ENCODE results near the gene LRRC4.

The LRRC4 gene

DNA sequence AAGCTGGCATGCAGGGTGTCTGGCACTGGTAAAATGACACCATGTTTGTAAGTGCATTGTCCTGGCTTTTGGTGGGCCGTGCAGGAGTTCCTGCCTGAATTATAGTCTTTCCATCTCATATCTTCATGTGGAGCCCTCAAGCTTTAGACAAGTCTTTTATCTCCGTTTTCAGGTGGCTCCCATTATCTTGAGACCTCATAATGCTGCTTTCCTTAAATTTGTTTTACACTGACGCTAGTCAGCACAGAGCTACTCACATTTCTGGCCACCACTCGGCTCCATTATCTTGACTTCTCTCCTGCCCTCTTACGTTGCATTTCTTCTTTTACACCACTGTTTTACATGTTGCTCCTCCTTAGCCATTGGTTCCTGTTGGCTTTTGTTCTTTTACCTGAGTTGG lies 37.2 kb downstream of the LRRC4 start:
- DNase-seq (ENCODE audit: extremely low read depth, low read depth) = no peak
- TF ChIP-seq, protein P1, sequence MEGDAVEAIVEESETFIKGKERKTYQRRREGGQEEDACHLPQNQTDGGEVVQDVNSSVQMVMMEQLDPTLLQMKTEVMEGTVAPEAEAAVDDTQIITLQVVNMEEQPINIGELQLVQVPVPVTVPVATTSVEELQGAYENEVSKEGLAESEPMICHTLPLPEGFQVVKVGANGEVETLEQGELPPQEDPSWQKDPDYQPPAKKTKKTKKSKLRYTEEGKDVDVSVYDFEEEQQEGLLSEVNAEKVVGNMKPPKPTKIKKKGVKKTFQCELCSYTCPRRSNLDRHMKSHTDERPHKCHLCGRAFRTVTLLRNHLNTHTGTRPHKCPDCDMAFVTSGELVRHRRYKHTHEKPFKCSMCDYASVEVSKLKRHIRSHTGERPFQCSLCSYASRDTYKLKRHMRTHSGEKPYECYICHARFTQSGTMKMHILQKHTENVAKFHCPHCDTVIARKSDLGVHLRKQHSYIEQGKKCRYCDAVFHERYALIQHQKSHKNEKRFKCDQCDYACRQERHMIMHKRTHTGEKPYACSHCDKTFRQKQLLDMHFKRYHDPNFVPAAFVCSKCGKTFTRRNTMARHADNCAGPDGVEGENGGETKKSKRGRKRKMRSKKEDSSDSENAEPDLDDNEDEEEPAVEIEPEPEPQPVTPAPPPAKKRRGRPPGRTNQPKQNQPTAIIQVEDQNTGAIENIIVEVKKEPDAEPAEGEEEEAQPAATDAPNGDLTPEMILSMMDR (IDR thresholded peaks at IDR 0.05; ENCODE audit: low read depth, low read length, missing control alignments) = no peak
- no peak overlapping the region for H3K4me3 ChIP-seq (replicated peaks; ENCODE audit: low read depth, low read length)

DNA sequence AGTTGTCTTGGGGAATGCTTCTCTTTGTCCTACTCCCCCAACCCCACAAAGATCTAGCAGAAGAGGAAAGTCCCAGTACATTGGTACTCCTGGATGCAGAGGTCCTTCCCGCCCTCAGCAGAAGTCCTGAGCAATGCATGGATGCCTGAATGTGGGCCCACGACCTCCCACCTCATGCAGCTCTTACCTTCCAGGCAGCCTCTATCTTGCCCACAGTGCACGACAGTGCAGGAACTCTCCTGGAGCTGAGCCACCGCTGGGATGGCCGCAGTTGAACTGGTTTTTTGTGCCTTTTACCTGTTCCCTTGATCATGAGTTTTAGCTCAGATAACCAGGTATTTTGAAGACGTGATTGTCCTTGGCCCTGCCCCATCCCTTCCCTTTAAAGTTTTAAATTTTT lies 37.9 kb downstream of the LRRC4 start:
- no peak for DNase-seq (ENCODE audit: extremely low read depth, low read depth)
- TF ChIP-seq, protein P1 (IDR thresholded peaks at IDR 0.05; ENCODE audit: low read depth, low read length, missing control alignments) = no peak
- H3K4me3 ChIP-seq (replicated peaks; ENCODE audit: low read depth, low read length) = no peak overlapping the region

DNA sequence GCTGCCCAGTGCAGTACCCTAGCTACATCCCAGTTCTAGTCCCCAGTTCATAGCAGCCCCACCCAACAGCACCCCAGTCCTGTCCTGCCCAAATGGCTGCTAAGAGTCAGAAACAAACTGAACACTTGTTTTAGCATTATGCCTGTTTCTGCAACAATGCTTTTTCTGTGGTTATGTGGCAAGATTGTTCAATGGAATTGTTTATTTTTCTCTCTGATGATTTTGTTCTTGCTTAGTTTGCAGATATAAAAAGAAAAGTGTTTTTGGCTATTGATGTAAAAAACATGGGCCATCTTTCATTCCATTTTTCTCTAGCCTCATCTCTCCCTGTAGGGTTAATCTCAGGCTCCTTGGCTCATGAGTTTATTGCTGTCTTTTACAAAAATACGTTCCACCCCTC lies 42.5 kb downstream of the LRRC4 start:
- TF ChIP-seq, protein P1 (IDR thresholded peaks at IDR 0.05; ENCODE audit: low read depth, low read length, missing control alignments) = no peak
- no peak for DNase-seq (ENCODE audit: extremely low read depth, low read depth)
- no peak overlapping the region for H3K4me3 ChIP-seq (replicated peaks; ENCODE audit: low read depth, low read length)

DNA sequence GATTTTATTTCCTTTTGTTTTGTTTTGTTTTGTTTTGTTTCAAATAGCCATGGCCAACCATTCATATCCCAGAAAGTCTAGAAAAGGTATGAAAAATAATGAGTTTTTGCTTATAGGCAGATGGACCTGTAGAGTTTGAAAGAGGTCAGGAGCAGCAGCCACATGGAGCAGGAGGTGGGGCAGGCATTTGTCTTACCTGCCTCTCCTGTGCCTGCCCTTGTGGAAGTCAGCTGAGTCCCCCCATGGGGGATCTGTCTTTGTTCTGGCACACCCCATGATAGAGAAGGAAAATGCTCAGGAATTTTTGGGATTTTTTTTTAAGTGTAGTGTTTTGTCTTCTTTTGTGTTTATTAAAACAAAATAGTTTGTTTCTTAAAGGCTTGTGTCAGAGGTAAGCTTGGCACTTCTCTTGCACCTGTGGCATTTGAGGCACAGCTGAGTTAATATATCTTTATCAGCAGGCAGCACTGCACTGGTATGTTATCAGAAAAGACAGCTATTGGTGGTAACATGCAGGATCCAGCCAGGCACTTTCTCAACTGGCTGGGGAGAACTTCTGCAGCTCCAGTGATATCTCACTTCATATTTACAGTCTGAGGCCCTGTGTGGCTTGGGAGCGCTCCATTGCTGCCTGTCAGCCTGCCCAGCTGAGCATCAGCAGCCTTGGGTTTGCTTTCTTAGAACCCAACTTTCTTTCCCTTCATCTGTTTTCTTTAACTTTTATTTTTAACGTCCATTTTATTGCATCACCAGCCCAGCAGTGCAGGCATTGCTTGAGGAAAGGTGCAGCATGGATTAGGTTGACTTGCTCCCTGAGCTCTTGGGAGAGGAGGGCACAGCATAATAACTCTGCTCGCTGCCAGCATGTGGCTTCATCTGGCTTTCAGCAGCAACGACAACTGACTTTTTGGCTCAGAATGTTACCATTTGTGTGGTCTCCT lies 44.4 kb downstream of the LRRC4 start:
- no peak overlapping the region for H3K4me3 ChIP-seq (replicated peaks; ENCODE audit: low read depth, low read length)
- DNase-seq (ENCODE audit: extremely low read depth, low read depth) = no peak
- TF ChIP-seq, protein P1 (IDR thresholded peaks at IDR 0.05; ENCODE audit: low read depth, low read length, missing control alignments) = no peak

DNA sequence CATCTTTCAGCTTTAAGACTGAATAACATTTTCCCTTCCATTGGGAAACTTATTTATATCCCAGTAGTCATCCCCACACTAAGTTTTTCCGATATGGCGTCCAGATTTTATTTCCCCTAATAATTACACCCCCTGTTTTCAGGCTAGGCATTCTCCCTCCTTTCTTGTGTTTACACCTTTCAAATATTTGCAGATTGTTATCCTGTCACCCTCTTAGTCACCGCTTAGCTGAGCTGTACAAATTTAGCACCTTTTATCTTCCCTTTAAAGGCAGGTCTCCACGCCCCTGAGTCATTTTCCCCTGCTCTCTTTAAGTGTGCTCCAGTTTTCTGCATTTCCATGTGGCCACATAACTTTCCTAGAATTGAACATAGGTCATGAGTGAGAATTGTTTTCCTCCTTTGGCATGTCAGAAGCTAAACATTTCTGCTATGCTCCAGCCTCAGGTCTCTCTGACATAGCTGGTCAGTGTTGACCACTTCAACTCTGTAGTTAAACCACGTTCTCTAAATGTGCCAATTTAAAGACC lies 47.4 kb downstream of the LRRC4 start:
- no peak overlapping the region for H3K4me3 ChIP-seq (replicated peaks; ENCODE audit: low read depth, low read length)
- TF ChIP-seq, protein P1 (IDR thresholded peaks at IDR 0.05; ENCODE audit: low read depth, low read length, missing control alignments) = no peak
- no peak for DNase-seq (ENCODE audit: extremely low read depth, low read depth)

DNA sequence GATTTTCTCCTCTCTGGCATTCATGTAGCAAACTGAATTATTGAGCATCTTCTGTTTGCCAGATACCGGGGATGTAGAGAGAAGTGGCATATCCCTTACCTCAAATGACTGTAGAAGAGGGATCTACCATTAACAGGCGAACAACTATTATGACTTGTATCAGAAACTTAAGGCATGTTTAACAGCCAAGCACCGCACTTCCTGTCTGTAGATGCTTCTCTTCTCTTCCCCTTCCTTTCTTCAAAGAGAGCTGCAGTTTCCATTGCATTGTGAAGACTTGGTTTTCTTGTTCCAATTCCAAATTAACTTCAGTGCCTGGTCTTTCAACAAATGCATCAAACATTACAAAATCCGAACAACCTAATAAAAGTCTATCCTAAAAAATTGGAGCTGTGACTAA lies 49.3 kb downstream of the LRRC4 start:
- no peak overlapping the region for H3K4me3 ChIP-seq (replicated peaks; ENCODE audit: low read depth, low read length)
- DNase-seq (ENCODE audit: extremely low read depth, low read depth) = no peak
- TF ChIP-seq, protein P1 (IDR thresholded peaks at IDR 0.05; ENCODE audit: low read depth, low read length, missing control alignments) = no peak
